ENCODE measurements around the gene MYLK4. TPM values are rescaled to one million over a fixed set of nuclear protein-coding genes. Genes with fewer than 3 reads are reported as not detected.
A peak's percentile ranks its signal among the peaks of the same experiment; 100 is the strongest.

MYLK4 gene
- total RNA-seq, 2 donors from 2014 or later: 0.20 to 0.35 TPM

GRCh38 chr6:2623295-2623694, 127.4 kb downstream of the MYLK4 start:
- Histone ChIP-seq H3K27me3 (no peaks in the 10 kb centered on the region), H3K27ac (no peak overlapping the region), H3K9me3 (no peaks in the 10 kb centered on the region), H3K4me3 (no peak overlapping the region), H3K4me1 (no peaks in the 10 kb centered on the region), H3K9ac (ENCODE audit: low read depth in 2 of 2, low read length in 2 of 2) (peak overlapping the region in 1 of 2 donors; percentile 36), H3K36me3 (no peaks in the 10 kb centered on the region)
- TF ChIP-seq CTCF (IDR thresholded peaks at IDR 0.05): no peak
- intact Hi-C loops (cut with DNase I): no loop called here
- peak; percentile 76 for DNase-seq

GRCh38 chr6:2622671-2623070, 128.1 kb downstream of the MYLK4 start:
- intact Hi-C loops (cut with DNase I): no loop called here
- DNase-seq: no peak
- H3K4me3 ChIP-seq: no peak overlapping the region

GRCh38 chr6:2619651-2620050, 131.1 kb downstream of the MYLK4 start:
- Histone ChIP-seq H3K4me1 (no peaks in the 10 kb centered on the region), H3K9me3 (no peaks in the 10 kb centered on the region), H3K27me3 (no peaks in the 10 kb centered on the region), H3K9ac (ENCODE audit: low read depth in 2 of 2, low read length in 2 of 2) (no peak overlapping the region), H3K36me3 (no peaks in the 10 kb centered on the region), H3K4me3 (no peak overlapping the region), H3K27ac (no peak overlapping the region)
- intact Hi-C loops (cut with DNase I): no loop called here
- TF ChIP-seq CTCF (IDR thresholded peaks at IDR 0.05): no peak
- DNase-seq: no peak

More at GRCh38 chr6:2622671-2623070, 128.1 kb downstream of the MYLK4 start:
- Histone ChIP-seq H3K9me3 (no peaks in the 10 kb centered on the region), H3K27ac (no peak overlapping the region), H3K4me1 (no peaks in the 10 kb centered on the region), H3K9ac (ENCODE audit: low read depth in 2 of 2, low read length in 2 of 2) (no peak overlapping the region), H3K36me3 (no peaks in the 10 kb centered on the region), H3K27me3 (no peaks in the 10 kb centered on the region)
- no peak for TF ChIP-seq CTCF (IDR thresholded peaks at IDR 0.05)

GRCh38 chr6:2617729-2618128, 133.0 kb downstream of the MYLK4 start:
- no peaks in the 10 kb centered on the region for H3K36me3 ChIP-seq
- no peaks in the 10 kb centered on the region for H3K4me1 ChIP-seq
- no peaks in the 10 kb centered on the region for H3K9me3 ChIP-seq
- DNase-seq: no peak
- intact Hi-C loops (cut with DNase I): no loop called here
- no peaks in the 10 kb centered on the region for H3K27me3 ChIP-seq
- no peak overlapping the region for H3K9ac ChIP-seq (ENCODE audit: low read depth in 2 of 2, low read length in 2 of 2)
- H3K27ac ChIP-seq: no peak overlapping the region
- H3K4me3 ChIP-seq: no peak overlapping the region
- no peak for TF ChIP-seq CTCF (IDR thresholded peaks at IDR 0.05)

GRCh38 chr6:2616811-2617210, 133.9 kb downstream of the MYLK4 start:
- H3K9me3 ChIP-seq: no peaks in the 10 kb centered on the region
- H3K9ac ChIP-seq (ENCODE audit: low read depth in 2 of 2, low read length in 2 of 2): no peak overlapping the region
- no peaks in the 10 kb centered on the region for H3K36me3 ChIP-seq
- intact Hi-C loops (cut with DNase I): no loop called here
- no peaks in the 10 kb centered on the region for H3K4me1 ChIP-seq
- DNase-seq: no peak
- no peak for TF ChIP-seq CTCF (IDR thresholded peaks at IDR 0.05)
- H3K27ac ChIP-seq: no peak overlapping the region
- no peak overlapping the region for H3K4me3 ChIP-seq
- no peaks in the 10 kb centered on the region for H3K27me3 ChIP-seq

- Histone ChIP-seq H3K27me3 (no peaks in the 10 kb centered on the region), H3K36me3 (no peaks in the 10 kb centered on the region), H3K9me3 (no peaks in the 10 kb centered on the region), H3K4me1 (no peaks in the 10 kb centered on the region), H3K27ac (no peak overlapping the region), H3K4me3 (no peak overlapping the region), H3K9ac (ENCODE audit: low read depth in 2 of 2, low read length in 2 of 2) (no peak overlapping the region)
- TF ChIP-seq CTCF (IDR thresholded peaks at IDR 0.05): no peak
- intact Hi-C loops (cut with DNase I): no loop called here
- no peak for DNase-seq
Observed at GRCh38 chr6:2615251-2615650, 135.5 kb downstream of the MYLK4 start.
